ENCODE results near the gene HTRA2. TPM values are rescaled to one million over a fixed set of nuclear protein-coding genes. Genes with fewer than 3 reads are reported as not detected.

The HTRA2 gene
- total and polyA plus RNA-seq, 4 donors: 13.3 to 81.8 (median 18.5) TPM

DNA sequence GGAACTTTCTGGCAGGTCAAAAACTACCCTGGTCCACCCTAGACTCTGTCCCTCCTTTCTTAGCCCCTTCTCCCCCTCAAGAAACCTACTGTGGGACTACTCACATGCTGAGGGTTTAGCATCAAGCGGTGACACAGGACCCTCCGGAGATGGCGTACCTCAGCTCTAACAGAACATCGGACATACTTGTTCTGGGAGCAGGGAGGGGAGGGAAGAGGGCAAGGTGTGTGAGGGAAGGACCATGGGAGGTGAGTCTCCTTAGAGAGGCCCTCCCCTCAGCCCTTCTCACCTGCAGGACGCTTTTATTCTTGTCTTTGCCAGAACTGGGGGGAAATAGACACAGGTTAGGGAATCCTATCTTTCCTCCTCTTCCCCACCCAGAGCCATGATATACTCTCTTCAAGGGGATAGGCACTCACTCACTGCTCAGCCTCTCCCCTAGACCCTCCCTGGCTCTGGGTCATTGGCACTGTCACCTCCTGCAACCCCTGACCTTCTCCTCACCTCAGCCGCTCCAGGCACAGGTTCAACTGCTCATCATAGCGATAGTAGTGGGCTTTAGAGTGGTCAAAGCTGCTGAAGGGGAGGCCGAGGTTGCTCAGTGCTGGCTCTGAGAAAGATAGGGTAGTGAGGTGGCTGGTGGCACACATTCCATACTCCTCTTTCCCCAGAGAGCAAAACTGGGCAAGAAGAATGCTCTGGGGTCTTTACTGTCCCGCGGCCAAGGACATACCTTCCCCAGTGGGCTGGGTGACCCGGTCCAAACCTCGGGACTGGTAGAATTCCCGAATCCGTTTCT lies 24.1 kb upstream of the HTRA2 start:
- Histone ChIP-seq H3K4me1 (ENCODE audit: control insufficient read depth in 4 of 4, insufficient read depth in 4 of 4, low read length in 3 of 4) (peaks cover 11 to 61% (median 48%) of the 10 kb centered on the region in 4 donors), H3K27me3 (ENCODE audit: control insufficient read depth in 4 of 4, insufficient read depth in 4 of 4, low read length in 3 of 4) (peaks cover 0 to 4% (median 0%) of the 10 kb centered on the region in 4 donors), H3K27ac (ENCODE audit: low read depth in 1 of 2, low read length in 2 of 2) (peak overlapping the region in 1 of 2 donors; percentile 13), H3K9me3 (ENCODE audit: control insufficient read depth in 4 of 4, low read length in 3 of 4) (no peaks in the 10 kb centered on the region), H3K4me3 (ENCODE audit: low read depth in 1 of 3, low read length in 3 of 3) (peak overlapping the region in 2 of 3 donors; percentile 14 to 26), H3K9ac (ENCODE audit: low read depth in 1 of 2, low read length in 2 of 2) (no peak overlapping the region), H3K36me3 (ENCODE audit: control insufficient read depth in 4 of 4, insufficient read depth in 3 of 4, low read depth in 1 of 4, low read length in 3 of 4) (peaks cover 0 to 6% (median 4%) of the 10 kb centered on the region in 4 donors)
- DNase-seq (ENCODE audit: low spot score): no peak
- TF ChIP-seq YY1 (IDR thresholded peaks at IDR 0.05) (no peak), RXRA (IDR thresholded peaks at IDR 0.05) (peak in 1 of 2 donors; percentile 71), MAX (IDR thresholded peaks at IDR 0.05) (no peak), FOXA2 (IDR thresholded peaks at IDR 0.05) (no peak)
- TF ChIP-seq, protein P1, sequence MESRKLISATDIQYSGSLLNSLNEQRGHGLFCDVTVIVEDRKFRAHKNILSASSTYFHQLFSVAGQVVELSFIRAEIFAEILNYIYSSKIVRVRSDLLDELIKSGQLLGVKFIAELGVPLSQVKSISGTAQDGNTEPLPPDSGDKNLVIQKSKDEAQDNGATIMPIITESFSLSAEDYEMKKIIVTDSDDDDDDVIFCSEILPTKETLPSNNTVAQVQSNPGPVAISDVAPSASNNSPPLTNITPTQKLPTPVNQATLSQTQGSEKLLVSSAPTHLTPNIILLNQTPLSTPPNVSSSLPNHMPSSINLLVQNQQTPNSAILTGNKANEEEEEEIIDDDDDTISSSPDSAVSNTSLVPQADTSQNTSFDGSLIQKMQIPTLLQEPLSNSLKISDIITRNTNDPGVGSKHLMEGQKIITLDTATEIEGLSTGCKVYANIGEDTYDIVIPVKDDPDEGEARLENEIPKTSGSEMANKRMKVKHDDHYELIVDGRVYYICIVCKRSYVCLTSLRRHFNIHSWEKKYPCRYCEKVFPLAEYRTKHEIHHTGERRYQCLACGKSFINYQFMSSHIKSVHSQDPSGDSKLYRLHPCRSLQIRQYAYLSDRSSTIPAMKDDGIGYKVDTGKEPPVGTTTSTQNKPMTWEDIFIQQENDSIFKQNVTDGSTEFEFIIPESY (IDR thresholded peaks at IDR 0.05): no peak
- WGBS: 82% methylated on average over 14 of the region's 14 CpGs

DNA sequence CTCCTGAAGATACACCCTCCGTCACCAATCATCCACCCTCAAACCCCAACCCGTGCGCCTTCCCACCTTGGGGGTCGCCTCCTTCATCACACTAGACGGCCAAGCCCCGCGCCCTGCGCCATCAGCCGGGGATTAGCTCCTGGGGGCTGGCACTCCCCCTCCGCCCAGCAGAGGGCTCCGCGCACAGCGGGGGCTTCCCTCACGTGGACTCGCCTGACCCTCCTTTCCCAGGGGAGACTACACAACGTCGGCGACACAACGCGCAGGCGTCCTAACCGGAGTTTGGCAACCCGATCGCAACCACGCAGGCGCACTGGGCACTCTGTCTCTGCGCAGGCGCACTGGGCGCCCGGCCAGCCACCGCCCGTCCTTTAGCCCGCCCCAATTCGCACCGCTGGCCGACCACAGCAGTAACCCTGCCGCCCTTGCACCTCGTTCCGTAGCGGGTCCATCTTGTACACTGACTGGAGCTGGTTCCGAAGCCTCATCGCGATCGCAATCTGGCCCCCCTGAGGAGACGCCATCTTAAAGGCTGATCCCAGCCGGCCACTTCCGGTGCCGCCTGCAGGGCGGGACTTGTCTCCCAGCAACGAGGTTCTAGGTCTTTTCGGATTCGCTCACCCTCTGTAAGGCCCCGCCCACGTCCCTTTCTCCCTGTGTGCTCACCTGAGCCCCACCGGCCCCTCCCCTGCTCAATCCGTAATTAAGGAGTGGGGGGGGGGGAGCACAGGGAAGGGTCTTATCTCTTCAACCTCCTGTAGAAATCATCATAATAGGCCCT lies 22.4 kb upstream of the HTRA2 start, which contains the start of gene PCGF1:
Gene PCGF1 (minus strand): TSS at position 551 of the 781 bp plus-strand sequence. CDS start 27 bp downstream, at position 524.
- TF ChIP-seq RXRA (IDR thresholded peaks at IDR 0.05) (peak; percentile 8 to 31), GABPA (IDR thresholded peaks at IDR 0.05 in 1 of 2, conservative IDR thresholded peaks at IDR 0.05 in 1 of 2) (peak; percentile 75 to 92), EGR1 (IDR thresholded peaks at IDR 0.05; ENCODE audit: low read depth in 2 of 2) (peak in 1 of 2 donors; percentile 24), NR2F2 (IDR thresholded peaks at IDR 0.05) (no peak), FOXA1 (IDR thresholded peaks at IDR 0.05) (no peak), SP1 (IDR thresholded peaks at IDR 0.05) (peak; percentile 59), YY1 (IDR thresholded peaks at IDR 0.05) (peak; percentile 99), REST (IDR thresholded peaks at IDR 0.05) (no peak)
- H3K27me3 ChIP-seq (ENCODE audit: control insufficient read depth in 4 of 4, insufficient read depth in 4 of 4, low read length in 3 of 4): peaks cover 0 to 12% (median 0%) of the 10 kb centered on the region in 4 donors
- WGBS: under 1% methylated on average over 56 of the region's 56 CpGs
- H3K36me3 ChIP-seq (ENCODE audit: control insufficient read depth in 4 of 4, insufficient read depth in 3 of 4, low read depth in 1 of 4, low read length in 3 of 4): peaks cover 0 to 6% (median 4%) of the 10 kb centered on the region in 4 donors
- peak; percentile 100 for DNase-seq (ENCODE audit: low spot score)
- peak within 1 kb of the TSS; percentile 99 for H3K27ac ChIP-seq (ENCODE audit: low read depth in 1 of 2, low read length in 2 of 2)
- H3K9ac ChIP-seq (ENCODE audit: low read depth in 1 of 2, low read length in 2 of 2): peak within 1 kb of the TSS; percentile 78 to 91
- no peaks in the 10 kb centered on the region for H3K9me3 ChIP-seq (ENCODE audit: control insufficient read depth in 4 of 4, low read length in 3 of 4)
- peak within 1 kb of the TSS; percentile 70 to 92 (median 90) for H3K4me3 ChIP-seq (ENCODE audit: low read depth in 1 of 3, low read length in 3 of 3)
- peaks cover 11 to 50% (median 35%) of the 10 kb centered on the region in 4 donors for H3K4me1 ChIP-seq (ENCODE audit: control insufficient read depth in 4 of 4, insufficient read depth in 4 of 4, low read length in 3 of 4)

Data from liver (tissue), 9 donors.